GM23248 (cell line): ENCODE measurements around the gene ALK.

Experiments
- EZH2 ChIP-seq: fragments of 200-600 bp; sonication (generic); IDR thresholded peaks from 2 replicates; pipeline ENCODE4 v1.6.1; 2018; ENCODE audit warnings: antibody characterized with exemption, mild to moderate bottlenecking; ENCODE audit not compliant: insufficient read depth, poor library complexity, severe bottlenecking
- EZH2phosphoT487 ChIP-seq: fragments of 200-600 bp; sonication (generic); IDR thresholded peaks from 2 replicates; pipeline ENCODE4 v1.6.1; 2018; ENCODE audit warnings: antibody characterized with exemption, moderate library complexity, mild to moderate bottlenecking, low read depth; ENCODE audit not compliant: insufficient read depth

GRCh38 chr2:29314816-29315571 lies 606.4 kb downstream of the ALK start:
- TF ChIP-seq EZH2, result no peak
- TF ChIP-seq EZH2phosphoT487, result no peak
